ENCODE data around the gene RNF217. TPM values are rescaled to one million over a fixed set of nuclear protein-coding genes. Genes with fewer than 3 reads are reported as not detected.
"Not testable (repeated sequence)": the region's sequence is repeated elsewhere in the genome, so short reads cannot be mapped to it uniquely, and the experiment has no call there.

The RNF217 gene
- total RNA-seq, 1 experiment from 2014 or later: not detected

DNA sequence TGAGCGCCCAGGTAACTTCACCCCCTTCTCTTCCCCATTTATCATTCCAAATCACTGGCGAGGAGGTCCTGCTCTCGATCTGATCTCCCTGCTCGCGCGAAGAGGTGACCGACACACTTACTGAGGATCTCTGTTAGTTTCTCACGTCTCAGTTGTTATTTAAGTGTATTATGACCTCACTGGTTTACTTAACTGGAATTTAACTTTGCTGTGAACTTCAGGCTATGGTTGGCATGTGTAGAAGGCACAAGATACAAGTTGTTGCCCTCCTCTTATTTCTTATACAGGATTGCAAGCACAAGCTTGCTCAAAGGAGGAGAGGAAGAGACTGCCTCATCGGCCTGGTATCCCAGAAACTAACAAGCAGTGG, 1.2 kb downstream of the RNF217 start:
- DNase-seq (ENCODE audit: low spot score): no peak

DNA sequence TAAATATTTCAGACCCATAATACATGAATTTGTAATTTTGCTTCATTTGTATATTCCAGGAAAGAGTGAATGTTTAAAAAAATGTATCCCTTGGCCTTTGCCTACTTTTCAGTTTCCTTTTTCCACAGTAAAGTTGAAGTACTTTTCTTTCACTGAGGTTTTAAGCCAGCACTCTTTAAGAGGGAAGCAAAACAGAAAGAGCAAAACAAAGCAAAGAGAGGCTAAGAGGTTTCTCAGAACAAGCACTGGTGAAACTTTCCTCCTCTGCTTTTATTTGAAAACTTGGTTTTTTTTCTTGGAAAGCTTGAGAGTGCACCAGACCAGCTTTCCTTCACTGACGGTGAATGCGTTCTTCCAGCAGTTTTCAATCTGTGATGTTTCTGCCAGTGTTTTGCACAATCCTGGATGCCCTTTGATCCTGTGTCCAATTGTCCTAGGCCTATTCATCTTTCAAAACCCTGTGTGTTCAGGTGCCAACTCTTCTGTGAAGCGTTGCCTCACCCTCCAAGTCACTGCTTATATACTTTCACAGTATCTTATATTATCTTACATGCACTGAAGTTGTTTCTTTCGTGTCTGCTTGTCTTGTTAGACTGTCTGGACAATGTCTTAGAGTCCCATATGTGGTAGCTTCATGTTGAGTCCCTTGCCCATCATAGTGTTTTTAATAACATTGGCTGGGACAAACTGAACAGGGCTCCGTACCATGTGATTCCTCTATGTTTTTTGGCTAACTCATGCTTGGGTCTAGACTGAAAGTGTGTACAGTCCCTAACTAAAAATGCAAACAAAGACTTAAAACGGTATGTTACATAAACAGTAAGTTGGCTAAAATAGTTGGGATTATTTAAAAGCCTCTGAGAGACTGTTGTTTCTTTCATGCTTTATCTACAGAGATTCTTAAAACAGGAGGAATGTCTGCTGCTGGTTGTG, 1.9 kb downstream of the RNF217 start:
- DNase-seq (ENCODE audit: low spot score): no peak

DNA sequence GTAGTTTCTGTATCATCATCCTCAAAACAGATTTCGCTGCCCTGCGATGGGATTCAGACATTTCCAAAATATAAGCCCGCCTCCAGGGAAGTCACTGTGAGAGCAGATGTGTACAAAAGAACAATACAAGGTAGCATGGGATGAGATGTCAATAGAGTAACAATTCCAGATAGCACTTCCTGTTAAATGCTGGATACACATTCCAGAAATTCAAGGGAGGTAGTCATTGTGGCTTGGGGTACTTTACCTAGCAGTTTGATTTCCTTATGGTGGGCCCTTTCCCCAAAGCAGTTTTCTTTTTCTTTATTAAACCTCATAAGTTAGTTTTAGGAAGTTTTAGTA, 2.5 kb downstream of the RNF217 start:
- no peak for DNase-seq (ENCODE audit: low spot score)

DNA sequence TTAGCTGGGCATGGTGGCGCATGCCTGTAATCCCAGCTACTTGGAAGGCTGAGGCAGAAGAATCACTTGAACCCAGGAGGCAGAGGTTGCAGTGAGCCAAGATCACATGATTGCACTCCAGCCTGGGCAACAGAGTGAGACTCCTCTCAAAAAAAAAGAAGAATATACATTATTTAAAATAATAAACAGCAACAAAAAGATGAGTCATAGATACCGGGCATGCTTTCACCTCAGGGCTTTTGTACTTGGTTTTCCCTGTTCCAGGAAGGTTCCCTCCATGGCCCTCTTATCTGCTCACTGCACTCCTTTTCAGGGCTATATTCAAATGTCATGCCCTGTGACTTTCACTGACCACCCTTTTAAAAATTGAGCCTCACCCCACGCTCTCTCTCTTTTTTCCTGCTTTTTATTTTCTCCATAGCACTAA, 3.2 kb downstream of the RNF217 start:
- not testable (repeated sequence) for DNase-seq (ENCODE audit: low spot score)

DNA sequence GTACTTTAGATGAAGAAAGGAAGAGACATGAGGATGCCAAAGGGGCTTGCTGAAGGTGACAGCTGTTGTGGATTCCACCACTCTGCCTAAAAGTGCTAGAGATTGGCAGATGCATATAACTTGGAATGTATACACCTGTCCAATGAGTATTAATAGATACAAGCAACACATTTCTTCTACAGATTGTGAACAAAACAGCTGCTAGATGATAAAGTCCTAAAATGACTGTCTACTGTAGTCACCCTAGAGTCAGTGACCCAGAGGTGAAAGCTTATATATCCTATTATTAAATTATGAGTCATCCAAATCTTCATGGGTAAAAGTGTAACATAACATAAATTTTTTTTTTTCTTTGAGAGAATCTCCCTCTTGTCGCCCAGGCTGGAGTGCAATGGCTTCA, 5.2 kb downstream of the RNF217 start:
- DNase-seq (ENCODE audit: low spot score): no peak

DNA sequence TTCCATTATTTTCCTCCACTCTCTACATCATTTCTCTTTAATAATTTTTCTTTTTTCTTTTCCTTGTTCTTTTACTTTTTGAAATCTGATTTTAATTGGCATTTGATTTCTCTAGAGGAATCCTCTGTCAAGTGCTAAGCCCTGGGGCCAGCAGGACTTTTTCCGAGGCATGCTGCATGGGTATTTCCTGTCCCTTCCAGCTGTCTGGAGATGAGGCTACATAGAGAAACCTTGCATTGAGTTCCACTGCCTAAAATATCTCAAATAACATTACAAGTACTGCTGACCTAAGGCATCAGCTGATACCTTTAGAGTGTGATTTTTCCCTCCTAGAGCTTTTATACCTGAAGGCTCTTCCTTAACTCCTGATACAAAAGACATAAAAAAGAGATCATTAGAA, 6.2 kb downstream of the RNF217 start:
- no peak for DNase-seq (ENCODE audit: low spot score)

DNA sequence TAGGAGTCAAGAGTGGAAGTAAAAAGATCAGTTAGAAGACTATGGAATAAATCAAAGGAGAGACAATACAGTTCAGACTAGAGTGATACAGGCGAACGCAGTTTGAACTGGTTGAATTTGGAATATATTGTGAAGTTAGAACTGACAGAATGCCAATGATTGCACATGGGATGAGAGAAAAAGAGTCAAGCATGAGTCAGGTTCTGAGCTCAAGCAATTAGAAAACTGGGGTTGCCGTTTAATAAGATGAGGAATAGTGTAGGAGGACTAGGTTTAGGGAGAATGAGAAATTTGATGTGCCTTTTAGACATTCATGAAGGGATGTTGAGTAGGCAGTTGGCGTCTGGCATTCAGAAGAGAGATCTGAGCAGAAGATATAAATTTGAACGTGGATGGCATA, 8.0 kb downstream of the RNF217 start:
- no peak for DNase-seq (ENCODE audit: low spot score)

DNA sequence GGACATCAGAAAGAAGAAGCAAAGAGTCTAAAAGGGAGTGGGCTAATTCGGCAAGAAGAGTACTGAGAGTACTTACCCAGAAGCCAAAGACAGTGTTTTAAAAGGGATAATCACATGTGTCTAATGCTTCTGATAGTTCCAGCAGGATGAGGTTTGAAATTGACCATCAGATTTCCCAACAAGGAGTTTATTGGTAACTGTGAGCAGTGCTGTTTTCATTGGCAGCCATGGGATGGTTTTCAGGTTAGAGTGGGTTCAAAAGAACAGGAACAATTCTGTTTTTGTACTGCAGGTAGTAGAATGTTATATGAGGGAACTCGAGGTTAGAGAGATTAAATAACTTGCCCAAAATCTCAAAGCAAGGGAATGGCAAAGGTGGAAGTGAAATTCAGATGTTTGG, 8.5 kb downstream of the RNF217 start:
- DNase-seq (ENCODE audit: low spot score): no peak

DNA sequence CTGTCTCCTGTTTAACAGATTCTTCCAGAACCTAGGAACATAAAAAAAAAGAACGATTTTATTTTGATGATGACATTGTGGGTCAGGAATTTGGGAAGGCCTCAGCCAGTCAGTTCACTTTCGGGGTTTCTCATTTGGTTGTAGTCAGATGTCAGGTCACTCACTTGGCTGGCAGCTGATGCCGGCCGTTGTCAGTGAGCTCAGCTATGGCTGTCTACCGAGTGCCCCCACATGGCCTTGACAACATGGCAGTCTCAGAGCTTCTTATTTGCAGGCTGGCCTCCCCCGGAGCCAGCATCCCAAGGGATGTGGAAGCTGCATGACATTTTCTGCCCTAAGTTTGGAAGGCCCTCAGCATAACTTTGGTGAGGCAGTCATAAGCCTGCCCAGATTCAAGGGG, 11.5 kb downstream of the RNF217 start:
- no peak for DNase-seq (ENCODE audit: low spot score)

DNA sequence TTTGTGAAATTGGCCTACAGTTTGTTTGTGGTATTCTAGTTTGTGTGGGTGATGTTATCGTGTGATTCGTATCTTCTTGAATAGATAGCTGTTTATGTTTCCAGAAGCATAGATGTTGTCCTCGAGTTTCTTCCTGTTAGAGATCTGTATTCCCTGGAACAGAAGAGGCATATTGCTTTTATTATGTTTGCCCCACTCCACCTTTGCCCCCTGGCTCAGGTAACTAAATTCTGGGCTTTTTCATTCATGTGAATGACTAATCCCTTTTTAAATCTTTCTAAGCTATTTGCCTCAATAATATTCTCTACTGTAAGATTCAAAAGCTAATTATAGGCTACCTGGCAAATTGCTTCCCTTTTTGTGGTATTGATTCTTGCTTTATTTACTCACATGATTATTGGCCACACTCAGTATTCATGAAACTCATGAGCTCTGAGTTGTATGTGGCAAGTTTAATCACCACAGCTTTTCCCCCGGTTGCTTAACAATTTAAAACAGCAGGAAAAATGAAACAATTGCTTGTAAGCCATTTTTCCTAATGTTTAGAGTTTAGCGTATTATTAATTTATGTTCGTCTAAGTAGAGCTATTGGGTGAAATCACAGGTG, 12.6 kb downstream of the RNF217 start:
- DNase-seq (ENCODE audit: low spot score): no peak

DNA sequence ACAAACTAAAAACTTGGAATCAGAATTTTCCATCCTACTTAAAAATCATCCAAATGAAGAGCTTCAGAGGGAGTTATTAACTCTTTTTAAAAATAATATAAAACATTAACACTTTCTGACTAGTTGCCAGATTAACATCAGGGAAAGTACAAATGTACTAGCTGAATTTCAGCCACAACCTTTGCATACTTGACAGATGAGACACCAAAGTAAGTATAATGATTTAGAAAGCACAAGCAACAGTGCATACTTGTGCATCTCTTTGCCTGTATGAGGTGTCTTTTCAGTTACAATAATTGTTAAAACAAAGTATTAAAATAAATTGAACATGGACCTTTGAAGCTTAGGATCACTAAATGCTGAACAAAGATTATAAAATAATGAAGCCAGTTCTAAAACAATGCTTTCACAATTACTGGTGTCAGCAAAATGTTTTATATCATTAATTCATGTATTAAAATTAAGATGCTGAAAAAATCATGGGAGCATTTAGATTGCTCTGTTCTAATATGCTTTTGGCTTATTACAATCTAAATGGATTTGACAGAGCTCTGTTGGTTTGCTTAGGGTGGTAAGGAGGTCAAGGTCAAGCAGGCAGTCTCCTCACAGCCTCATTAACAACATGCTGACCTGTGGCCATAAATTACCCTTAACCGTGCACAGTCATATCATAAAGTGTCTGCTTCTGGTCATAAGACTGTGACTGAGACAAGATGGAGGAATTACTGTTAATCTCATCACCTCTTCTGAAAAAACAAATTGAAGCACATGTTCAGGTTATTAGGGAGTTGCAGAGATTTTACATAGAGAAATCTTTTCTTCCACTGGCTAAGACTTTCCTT, 15.1 kb downstream of the RNF217 start:
- no peak for DNase-seq (ENCODE audit: low spot score)

DNA sequence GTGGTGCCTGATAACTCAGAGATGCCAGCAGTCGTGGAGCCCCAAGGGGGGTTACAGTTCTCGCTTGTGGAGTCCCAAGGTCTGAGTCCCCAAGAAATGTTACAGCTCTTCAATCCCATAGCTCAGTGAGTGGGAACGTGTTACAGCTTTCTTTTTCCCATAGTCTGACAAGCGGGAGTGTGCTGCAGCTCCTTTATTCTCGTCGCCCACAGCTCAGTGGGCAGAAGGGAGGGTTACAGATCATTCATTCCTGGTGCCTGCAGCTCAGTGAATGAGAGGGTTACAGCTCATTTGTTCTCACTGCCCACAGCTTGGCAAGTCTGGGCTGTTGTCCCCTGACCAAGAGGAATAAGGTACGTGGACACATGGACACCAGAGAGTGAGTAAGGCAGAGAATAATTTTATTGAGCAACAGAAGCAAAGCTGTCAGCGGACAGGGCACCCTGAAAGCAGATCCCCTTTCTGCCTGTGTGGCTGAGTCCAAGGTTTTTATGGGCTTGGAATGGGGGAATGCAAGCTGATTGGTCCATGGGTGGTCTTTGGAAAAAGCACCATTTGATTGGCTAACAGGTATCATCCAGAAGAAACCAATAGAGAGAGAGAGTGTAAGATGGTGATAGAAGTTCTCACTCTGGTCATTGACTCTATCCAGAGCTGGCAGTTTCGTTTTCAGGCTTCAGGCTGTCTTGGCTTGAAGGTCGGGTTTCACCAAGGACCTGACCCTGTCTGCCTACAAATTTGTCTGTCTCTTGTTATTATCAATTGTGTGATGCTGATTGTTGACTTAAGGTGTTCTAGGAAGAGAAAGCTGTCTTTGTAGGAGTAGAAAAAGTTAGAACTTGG, 16.4 kb downstream of the RNF217 start:
- no peak for DNase-seq (ENCODE audit: low spot score)

DNA sequence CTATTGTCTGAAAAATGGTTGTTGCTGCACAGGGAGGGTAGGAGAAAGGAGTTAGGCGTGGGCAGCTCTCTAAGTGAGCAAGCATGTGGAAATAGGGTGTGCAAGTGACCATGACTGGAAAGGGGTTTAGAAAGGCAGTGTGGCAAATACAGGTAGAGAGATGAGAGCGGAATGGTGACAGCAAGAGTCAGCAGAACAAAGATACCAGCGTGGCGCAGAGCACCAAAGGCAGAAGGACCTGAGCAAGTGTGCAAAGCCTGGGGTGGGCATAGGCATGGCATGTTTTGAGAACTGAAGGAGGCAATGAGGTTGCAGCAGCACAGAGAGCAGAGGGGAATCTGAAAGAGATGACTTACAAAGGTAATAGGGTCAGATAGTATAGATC, 17.0 kb downstream of the RNF217 start:
- DNase-seq (ENCODE audit: low spot score): no peak

DNA sequence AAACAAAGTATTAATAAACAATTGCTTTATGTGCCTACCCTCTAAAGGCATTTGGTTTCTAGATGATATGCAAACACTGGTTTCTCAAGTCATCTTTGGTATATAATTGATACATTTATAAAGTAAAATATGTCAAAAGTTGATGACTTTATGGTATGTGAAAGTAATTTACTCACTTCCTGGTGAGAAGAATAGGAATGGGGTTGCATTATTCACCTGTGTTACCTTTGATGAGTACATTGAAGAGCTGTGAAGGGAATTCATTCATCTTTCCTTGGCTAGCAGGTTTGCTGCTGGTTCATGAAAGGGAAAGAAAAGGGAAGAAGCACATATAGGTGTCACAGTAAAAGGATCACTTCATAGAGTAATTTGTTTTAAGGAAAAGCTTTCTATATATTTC, 20.4 kb downstream of the RNF217 start:
- DNase-seq (ENCODE audit: low spot score): no peak

DNA sequence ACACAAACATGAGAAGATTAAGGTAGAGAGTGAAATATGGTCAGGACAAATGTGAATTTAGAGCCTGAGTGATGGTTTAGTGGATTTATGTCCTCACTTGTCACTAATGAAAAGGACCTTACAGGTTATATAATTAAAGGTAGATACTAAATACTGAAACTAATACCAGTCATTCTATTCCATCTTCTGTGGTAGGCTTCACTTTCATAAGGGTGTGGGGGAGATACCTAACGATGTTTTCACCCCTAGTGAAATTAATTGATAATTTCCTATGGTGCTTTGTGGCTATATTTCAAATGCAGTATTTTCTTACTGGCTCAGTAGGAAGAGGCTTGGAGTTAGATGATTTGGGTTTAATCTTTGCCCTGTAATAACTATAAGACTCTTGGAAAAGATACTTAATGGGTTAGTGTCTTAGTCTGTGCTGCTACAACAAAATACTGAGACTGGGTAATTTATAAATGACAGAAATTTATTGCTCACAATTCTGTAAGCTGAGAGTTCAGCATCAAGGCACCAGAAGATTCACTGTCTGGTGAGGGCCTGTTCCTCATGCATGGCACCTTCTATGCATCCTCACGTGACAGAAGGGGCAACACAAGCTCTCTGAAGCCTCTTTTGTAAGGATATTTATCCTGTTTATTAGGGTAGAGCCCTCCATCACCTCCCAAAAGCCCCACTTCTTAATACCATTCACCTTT, 21.3 kb downstream of the RNF217 start:
- DNase-seq (ENCODE audit: low spot score): no peak

DNA sequence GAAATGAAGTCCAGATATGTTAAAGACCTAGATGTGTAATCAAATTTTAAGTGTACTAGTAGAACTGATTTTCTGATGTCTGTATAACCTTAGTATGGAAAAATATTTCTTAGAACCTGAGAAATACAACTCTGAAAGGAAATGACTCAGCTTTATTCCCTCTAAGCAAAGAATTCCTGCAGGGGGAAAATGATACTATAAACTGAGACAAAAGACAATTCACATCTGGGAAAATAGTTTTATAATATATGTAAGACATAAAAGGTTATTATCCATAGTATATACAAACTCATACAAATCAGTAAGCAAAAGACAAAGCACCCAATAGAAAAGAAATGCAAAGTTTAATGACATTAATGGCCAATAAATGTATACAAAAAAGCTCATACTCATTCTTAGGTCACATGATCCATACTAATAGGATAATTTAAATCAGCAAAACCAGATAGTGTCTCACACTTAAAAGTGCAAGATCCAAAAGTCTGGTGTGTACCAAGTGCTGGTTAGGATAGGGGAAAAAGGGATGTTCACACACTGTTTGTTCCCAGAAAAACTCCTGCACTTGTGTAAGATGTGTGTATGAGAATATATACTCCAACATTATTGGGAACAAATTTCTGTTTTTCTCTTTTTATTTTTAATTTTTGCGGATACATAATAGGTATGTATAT, 22.6 kb downstream of the RNF217 start:
- no peak for DNase-seq (ENCODE audit: low spot score)

DNA sequence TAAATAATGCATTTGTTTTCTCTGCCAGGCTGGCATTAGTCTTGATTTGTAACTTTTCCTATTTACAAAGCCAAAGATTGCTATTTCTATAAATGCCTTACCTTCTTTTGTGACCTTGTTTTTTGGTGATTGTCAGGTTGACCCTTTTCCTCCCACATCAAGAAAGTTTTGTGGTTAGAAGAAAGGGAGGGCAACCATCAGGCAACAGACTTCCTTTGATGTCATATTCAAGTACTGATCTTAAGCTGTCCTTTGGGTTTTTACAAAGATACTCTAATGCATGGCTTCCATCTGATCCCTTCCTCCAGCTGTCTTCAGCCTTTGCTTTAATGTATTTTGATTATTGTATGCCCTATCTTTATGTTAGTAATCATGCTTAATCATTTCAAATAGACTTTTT, 23.9 kb downstream of the RNF217 start:
- no peak for DNase-seq (ENCODE audit: low spot score)

DNA sequence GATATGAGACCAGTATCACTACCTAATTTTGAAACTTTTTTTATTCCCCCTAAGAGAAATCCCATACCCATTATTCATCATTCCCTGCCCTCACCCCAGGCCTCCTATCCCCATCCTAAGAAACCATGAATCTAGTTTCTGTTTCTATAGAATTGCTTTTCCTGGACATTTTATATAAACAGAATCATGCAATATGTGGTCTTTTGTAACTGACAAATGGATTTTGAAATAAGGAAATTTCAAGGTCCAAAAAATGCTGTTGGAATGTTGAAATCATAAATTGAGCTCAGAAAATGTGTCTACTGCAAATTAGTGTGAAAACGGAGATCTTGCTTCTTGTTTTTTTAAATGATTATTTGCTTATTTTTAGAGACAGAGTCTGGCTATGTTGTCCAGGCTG, 25.1 kb downstream of the RNF217 start:
- no peak for DNase-seq (ENCODE audit: low spot score)

DNA sequence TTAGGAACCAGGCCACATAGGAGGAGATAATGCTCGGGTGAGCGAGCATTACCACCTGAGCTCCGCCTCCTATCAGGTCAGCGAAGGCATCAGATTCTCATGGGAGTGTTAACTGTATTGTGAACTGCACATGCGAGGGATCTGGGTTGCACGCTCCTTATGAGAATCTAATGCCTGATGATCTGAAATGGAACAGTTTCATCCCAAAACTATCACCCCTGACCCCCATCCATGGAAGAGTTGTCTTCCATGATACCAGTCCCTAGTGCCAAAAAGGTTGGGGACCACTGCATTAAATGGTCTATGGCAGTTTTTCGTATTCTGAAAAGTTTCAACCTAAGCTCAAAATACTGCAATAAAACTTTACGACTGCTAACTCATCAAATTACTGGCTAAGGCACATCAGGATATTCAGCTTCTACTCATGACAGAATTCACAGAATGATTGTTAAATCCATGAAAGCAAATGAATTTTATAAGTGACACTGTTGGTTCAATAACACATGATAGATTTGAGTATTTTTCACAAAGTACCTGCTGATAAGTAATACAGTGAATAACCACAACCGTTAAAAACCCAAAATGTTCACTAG, 25.9 kb downstream of the RNF217 start:
- no peak for DNase-seq (ENCODE audit: low spot score)
